OCI-M2 (cell line): ENCODE data around the gene ZNF674.
"Not testable (repeated sequence)": the region's sequence is repeated elsewhere in the genome, so short reads cannot be mapped to it uniquely, and the experiment has no call there.

Experiments
- DNase-seq: peaks from one replicate; lab custom pipeline; 2025; ENCODE audit not compliant: unreplicated experiment; lab: John Stamatoyannopoulos, UW

Gene ZNF674

GRCh38 chrX:46478634-46479033 is 66.6 kb downstream of the ZNF674 start:
- DNase-seq, result not testable (repeated sequence)

GRCh38 chrX:46477435-46477834 is 67.8 kb downstream of the ZNF674 start:
- no peak for DNase-seq

- no peak for DNase-seq
These were observed 80.0 kb downstream of the ZNF674 start for GRCh38 chrX:46465203-46465602.

GRCh38 chrX:46463682-46464081 is 81.5 kb downstream of the ZNF674 start:
- DNase-seq, result no peak

- DNase-seq, result no peak
These were observed 83.5 kb downstream of the ZNF674 start for GRCh38 chrX:46461660-46462191.

GRCh38 chrX:46460801-46461659 is 84.2 kb downstream of the ZNF674 start:
- not testable (repeated sequence) for DNase-seq

- DNase-seq, result no peak
These were observed 85.6 kb downstream of the ZNF674 start for GRCh38 chrX:46459603-46460002.

- DNase-seq, result no peak
These were observed 88.9 kb downstream of the ZNF674 start for GRCh38 chrX:46456125-46456922.
